Fibroblast of mammary gland (primary cell): Measurements from ENCODE around the gene SCUBE2.

Experiments used
- DNase-seq: peaks from one replicate; pipeline ENCODE4 v3.0.0-alpha.2; 2010; ENCODE audit warnings: low read depth
- H3K4me3 ChIP-seq: 2 replicates; pipeline ENCODE4 v1.5.1; 2011; ENCODE audit warnings: low read depth, mild to moderate bottlenecking, low read length, moderate library complexity; ENCODE audit not compliant: control insufficient read depth
- CTCF ChIP-seq: conservative IDR thresholded peaks from 2 replicates; pipeline ENCODE4 v1.5.1; 2011; ENCODE audit warnings: low read depth, low read length, inconsistent platforms; ENCODE audit not compliant: control insufficient read depth, insufficient read depth

The SCUBE2 gene

GRCh38 chr11:9125185-9125886, 33.9 kb upstream of the SCUBE2 start:
- no peak for DNase-seq
- TF ChIP-seq CTCF = no peak
- no peak overlapping the region for H3K4me3 ChIP-seq

- H3K4me3 ChIP-seq = no peak overlapping the region
- TF ChIP-seq CTCF = no peak
- DNase-seq = no peak
Measured at GRCh38 chr11:9123595-9124304, 32.4 kb upstream of the SCUBE2 start.

- TF ChIP-seq CTCF = no peak
- no peak for DNase-seq
- no peak overlapping the region for H3K4me3 ChIP-seq
Measured at GRCh38 chr11:9121469-9121796, 30.0 kb upstream of the SCUBE2 start.

DNA sequence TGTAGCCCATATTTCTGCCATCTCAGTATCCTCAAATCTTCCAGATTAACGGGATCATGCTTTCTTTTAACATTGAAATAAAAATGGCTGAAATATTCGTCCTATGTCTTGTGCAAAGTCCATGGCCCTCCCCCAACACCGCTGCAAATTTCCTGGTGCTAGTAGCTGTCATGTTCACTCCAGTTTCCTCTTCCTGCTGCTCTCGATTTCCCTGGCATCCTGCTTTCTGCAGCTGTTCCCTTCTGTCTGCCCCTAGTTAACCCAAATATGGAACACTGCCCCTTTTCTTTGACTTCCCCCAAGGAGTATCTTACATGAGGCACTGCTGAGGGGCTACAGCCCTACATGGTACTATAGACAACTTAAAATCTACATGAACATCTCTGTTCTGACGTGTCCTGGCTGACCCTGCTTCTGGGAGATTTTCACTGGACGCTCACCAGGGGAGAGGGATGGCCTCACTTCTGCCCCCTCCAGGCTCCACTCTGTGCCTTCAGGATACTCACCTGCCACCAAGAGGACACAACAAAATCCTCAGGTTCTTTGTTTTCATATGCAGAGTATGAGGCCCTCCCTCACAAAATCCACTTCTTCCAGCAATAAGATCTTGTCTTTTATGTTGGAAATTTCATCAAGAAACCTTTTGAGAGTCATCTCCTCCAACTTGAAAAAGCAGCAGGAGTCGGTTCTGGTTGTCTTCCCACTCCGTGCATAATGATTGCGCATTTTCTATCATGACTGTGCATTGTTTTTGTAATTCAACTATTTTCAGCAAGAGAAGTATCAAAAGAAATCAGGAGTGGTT, 29.5 kb upstream of the SCUBE2 start:
- DNase-seq = no peak
- no peak overlapping the region for H3K4me3 ChIP-seq
- TF ChIP-seq CTCF = peak; percentile 24

DNA sequence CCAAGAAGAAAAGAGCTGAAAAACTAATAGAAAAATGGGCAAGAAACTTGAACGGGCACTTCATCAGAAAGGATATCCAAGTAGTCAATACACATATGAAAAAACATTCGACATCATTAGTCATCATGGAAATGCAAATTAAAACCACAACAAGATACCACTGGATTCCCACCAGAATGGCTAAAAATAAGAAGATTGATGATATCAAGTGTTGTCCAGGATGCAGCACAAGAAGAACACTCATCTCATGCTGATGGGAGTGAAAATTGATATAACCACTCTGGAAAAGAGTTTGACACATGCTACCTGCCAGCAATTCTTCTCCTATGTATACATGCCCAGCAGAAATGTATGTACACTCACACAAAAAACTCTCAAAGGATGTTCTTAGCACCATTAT, 26.9 kb upstream of the SCUBE2 start:
- DNase-seq = peak; percentile 46
- no peak for TF ChIP-seq CTCF
- no peak overlapping the region for H3K4me3 ChIP-seq

- no peak for DNase-seq
- no peak for TF ChIP-seq CTCF
- no peak overlapping the region for H3K4me3 ChIP-seq
Measured at GRCh38 chr11:9112075-9112474, 20.7 kb upstream of the SCUBE2 start.
